Gastrocnemius medialis (tissue), 4 donors: Measurements from ENCODE around the gene GALNT2. TPM values are rescaled to one million over a fixed set of nuclear protein-coding genes. Genes with fewer than 3 reads are reported as not detected.

Source experiments
- ATAC-seq, 2 donors: fragments of 150-250 bp; one replicate each; pipeline ENCODE4 v1.9.1; 2016
- DNase-seq, 2 donors: peaks; one replicate each; pipeline ENCODE4 v3.0.0-alpha.2; 2019
- H3K27ac ChIP-seq, 4 donors: fragments of 200-600 bp; sonication (generic); 1 replicate in 1 of 4; 2 replicates in 3 of 4; pipeline ENCODE4 v1.5.1; 2016 to 2018; ENCODE audit warnings: mild to moderate bottlenecking in 2 of 4, moderate library complexity in 1 of 4
- H3K27me3 ChIP-seq, 3 donors: fragments of 200-600 bp; sonication (generic) in 2 of 3; 1 replicate in 1 of 3; 2 replicates in 2 of 3; pipeline versions ENCODE4 v1.5.1 to v1.6.0; 2016 to 2019; ENCODE audit warnings: mild to moderate bottlenecking in 1 of 3, moderate library complexity in 1 of 3
- H3K36me3 ChIP-seq, 2 donors: fragments of 200-600 bp; sonication (generic) in 1 of 2; one replicate each; pipeline ENCODE4 v1.5.1; 2017 to 2018
- H3K4me1 ChIP-seq, 2 donors: fragments of 200-600 bp; sonication (generic) in 1 of 2; one replicate each; pipeline ENCODE4 v1.5.1; 2016 to 2017; ENCODE audit warnings: mild to moderate bottlenecking in 2 of 2
- H3K4me3 ChIP-seq, 4 donors: fragments of 200-600 bp; sonication (generic) in 3 of 4; 1 replicate in 1 of 4; 2 replicates in 3 of 4; pipeline ENCODE4 v1.5.1; 2016 to 2019; ENCODE audit warnings: mild to moderate bottlenecking in 2 of 4
- H3K9me3 ChIP-seq, 3 donors: fragments of 200-600 bp; sonication (generic) in 2 of 3; 1 replicate in 1 of 3; 2 replicates in 2 of 3; pipeline ENCODE4 v1.5.1; 2016 to 2019
- CTCF ChIP-seq, 5 experiments: fragments of 450-650 bp in 3 of 5; fragments of 200-600 bp in 2 of 5; sonication (generic) in 2 of 5; IDR thresholded peaks in 4 of 5; conservative IDR thresholded peaks in 1 of 5; 1 replicate in 4 of 5; 2 replicates in 1 of 5; pipeline ENCODE4 v1.5.1; 2016 to 2019; ENCODE audit warnings: antibody characterized with exemption in 5 of 5, mild to moderate bottlenecking in 3 of 5, moderate library complexity in 3 of 5
- POLR2A ChIP-seq, 2 donors: fragments of 450-650 bp; IDR thresholded peaks; one replicate each; pipeline ENCODE4 v1.6.1; 2017; ENCODE audit warnings: antibody characterized with exemption in 2 of 2, mild to moderate bottlenecking in 2 of 2, moderate library complexity in 2 of 2
- in situ Hi-C, 4 donors: fragments of 200-750 bp; cut with MboI; loops; one replicate each; pipeline versions ENCODE4 v1.15.0 to v1.8.0; 2017; ENCODE audit warnings: low sequenced_read_pairs in 4 of 4
- intact Hi-C: fragments of 100-400 bp; cut with DNase I; formaldehyde crosslinking; loops from one replicate; pipeline ENCODE4 v1.15.1; 2023; ENCODE audit warnings: low total_unique reads
- total RNA-seq, 4 donors: library from RNA; depleted of rRNA; stranded (reverse); fragments of >200 nt; gene quantifications; one replicate each; pipeline versions ENCODE4 v1.1.0 to v1.2.3, GENCODE V29; 2016

Gene GALNT2
- total RNA-seq, 4 donors from 2014 or later, result 73.7 to 106 (median 78.3) TPM

- TF ChIP-seq CTCF (IDR thresholded peaks at IDR 0.05 in 4 of 5, conservative IDR thresholded peaks at IDR 0.05 in 1 of 5), result no peak
- no peak for TF ChIP-seq POLR2A (IDR thresholded peaks at IDR 0.05)
- in situ Hi-C loops (no loop called here), intact Hi-C loops (loop anchor here (1.0 to 5.0 kb wide), 7 partner anchors 37 to 510 kb away; partner anchors contain the start of genes ABCB10, TAF5L and URB2)
- ATAC-seq (peak; percentile 55 to 56), DNase-seq (peak; percentile 54 to 57)
- Histone ChIP-seq H3K4me3 (peak overlapping the region; percentile 73 to 88 (median 80)), H3K4me1 (peaks cover 49 to 50% of the 10 kb centered on the region in 2 donors), H3K9me3 (no peaks in the 10 kb centered on the region), H3K36me3 (no peaks in the 10 kb centered on the region), H3K27ac (peak overlapping the region; percentile 90 to 97 (median 97)), H3K27me3 (no peaks in the 10 kb centered on the region)
Measured at GRCh38 chr1:230067419-230067870, 407 bp downstream of the GALNT2 start.

GRCh38 chr1:230067871-230068620 is 1.0 kb downstream of the GALNT2 start:
- Histone ChIP-seq H3K4me1 (peaks cover 55 to 57% of the 10 kb centered on the region in 2 donors), H3K27me3 (no peaks in the 10 kb centered on the region), H3K36me3 (no peaks in the 10 kb centered on the region), H3K9me3 (no peaks in the 10 kb centered on the region), H3K4me3 (peak overlapping the region; percentile 73 to 88 (median 80)), H3K27ac (peak overlapping the region; percentile 90 to 97 (median 97))
- in situ Hi-C loops (no loop called here), intact Hi-C loops (loop anchor here (1.0 to 5.0 kb wide), 8 partner anchors 37 to 511 kb away; partner anchors contain the start of genes ABCB10, TAF5L and URB2)
- ATAC-seq (peak; percentile 13 to 23), DNase-seq (no peak)
- TF ChIP-seq POLR2A (IDR thresholded peaks at IDR 0.05) (no peak), CTCF (IDR thresholded peaks at IDR 0.05 in 4 of 5, conservative IDR thresholded peaks at IDR 0.05 in 1 of 5) (no peak)

- in situ Hi-C loops, result no loop called here
- no peak for ATAC-seq
- H3K27me3 ChIP-seq, result no peaks in the 10 kb centered on the region
- intact Hi-C loops, result loop anchor here (2.0 to 5.0 kb wide), 3 partner anchors 146 to 511 kb away; partner anchors contain the start of gene ABCB10
- H3K36me3 ChIP-seq, result no peaks in the 10 kb centered on the region
- H3K27ac ChIP-seq, result peak overlapping the region; percentile 90 to 97 (median 97)
- H3K9me3 ChIP-seq, result no peaks in the 10 kb centered on the region
- TF ChIP-seq CTCF (IDR thresholded peaks at IDR 0.05 in 4 of 5, conservative IDR thresholded peaks at IDR 0.05 in 1 of 5) (no peak), POLR2A (IDR thresholded peaks at IDR 0.05) (no peak)
- H3K4me3 ChIP-seq, result peak overlapping the region; percentile 73 to 88 (median 80)
- no peak for DNase-seq
- H3K4me1 ChIP-seq, result peaks cover 59 to 61% of the 10 kb centered on the region in 2 donors
Measured at GRCh38 chr1:230068621-230068873, 1.5 kb downstream of the GALNT2 start.

- Histone ChIP-seq H3K27ac (peak overlapping the region; percentile 90 to 97 (median 97)), H3K27me3 (no peaks in the 10 kb centered on the region), H3K4me1 (peaks cover 64 to 66% of the 10 kb centered on the region in 2 donors), H3K36me3 (no peaks in the 10 kb centered on the region), H3K4me3 (peak overlapping the region; percentile 73 to 88 (median 80)), H3K9me3 (no peaks in the 10 kb centered on the region)
- in situ Hi-C loops (no loop called here), intact Hi-C loops (loop anchor here (2.0 to 5.0 kb wide), 3 partner anchors 146 to 512 kb away; partner anchors contain the start of gene ABCB10)
- no peak for TF ChIP-seq CTCF (IDR thresholded peaks at IDR 0.05 in 4 of 5, conservative IDR thresholded peaks at IDR 0.05 in 1 of 5)
- peak in 1 of 2 donors; percentile 42 for TF ChIP-seq POLR2A (IDR thresholded peaks at IDR 0.05)
- DNase-seq, result no peak
- no peak for ATAC-seq
Measured at GRCh38 chr1:230068952-230069684, 2.1 kb downstream of the GALNT2 start.
